GM12875 (cell line): Measurements from ENCODE around the gene PLCB3.

Experiments used
- H3K4me3 ChIP-seq: one replicate; pipeline ENCODE4 v1.5.1; 2011; ENCODE audit warnings: low read depth, low read length, control low read depth
- TF ChIP-seq, protein P1 (sequence below): IDR thresholded peaks from 2 replicates; pipeline ENCODE4 v1.5.1; 2011; ENCODE audit warnings: low read depth, mild to moderate bottlenecking, control low read depth, inconsistent platforms, low read length, moderate library complexity, borderline replicate concordance; ENCODE audit not compliant: insufficient read depth

PLCB3 gene

DNA sequence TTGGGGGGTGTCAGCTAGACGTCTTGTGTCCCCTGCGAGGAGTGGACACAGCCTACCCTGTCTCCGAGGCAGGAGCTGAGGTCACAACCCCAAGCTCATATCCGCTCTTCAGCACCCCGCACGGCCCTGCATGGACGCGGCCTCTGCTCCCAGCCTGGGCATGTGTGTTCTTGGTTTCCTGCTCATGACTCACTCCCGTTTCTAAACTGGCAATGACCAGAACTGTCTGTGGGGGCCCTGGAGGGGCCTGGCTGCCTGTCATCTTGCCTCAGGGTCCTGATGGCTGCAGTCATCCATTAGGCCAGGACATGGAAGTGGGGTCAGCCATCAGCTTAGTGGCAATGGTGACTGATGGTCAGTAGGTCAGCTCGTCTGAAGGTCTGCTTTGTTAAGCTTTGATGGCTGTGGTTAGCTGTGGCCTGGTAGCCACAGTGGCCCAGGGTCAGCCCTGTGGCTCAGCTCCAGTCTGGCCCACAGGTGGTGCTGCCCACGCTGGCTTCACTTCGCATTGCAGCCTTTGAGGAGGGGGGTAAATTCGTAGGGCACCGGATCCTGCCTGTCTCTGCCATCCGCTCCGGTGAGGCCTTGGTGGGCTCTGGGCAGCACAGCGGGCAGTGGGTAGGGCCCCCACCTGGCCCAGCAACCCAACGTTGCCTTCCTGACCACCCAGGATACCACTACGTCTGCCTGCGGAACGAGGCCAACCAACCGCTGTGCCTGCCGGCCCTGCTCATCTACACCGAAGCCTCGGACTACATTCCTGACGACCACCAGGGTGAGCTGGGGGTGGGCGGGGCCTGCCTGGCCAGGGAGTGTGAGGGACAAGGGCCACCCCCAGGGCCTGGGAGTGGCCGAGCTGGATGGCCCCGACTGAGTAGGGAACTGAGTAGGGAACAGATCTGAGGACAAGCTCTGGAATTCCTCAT is 12.0 kb downstream of the PLCB3 start:
- TF ChIP-seq, protein P1, sequence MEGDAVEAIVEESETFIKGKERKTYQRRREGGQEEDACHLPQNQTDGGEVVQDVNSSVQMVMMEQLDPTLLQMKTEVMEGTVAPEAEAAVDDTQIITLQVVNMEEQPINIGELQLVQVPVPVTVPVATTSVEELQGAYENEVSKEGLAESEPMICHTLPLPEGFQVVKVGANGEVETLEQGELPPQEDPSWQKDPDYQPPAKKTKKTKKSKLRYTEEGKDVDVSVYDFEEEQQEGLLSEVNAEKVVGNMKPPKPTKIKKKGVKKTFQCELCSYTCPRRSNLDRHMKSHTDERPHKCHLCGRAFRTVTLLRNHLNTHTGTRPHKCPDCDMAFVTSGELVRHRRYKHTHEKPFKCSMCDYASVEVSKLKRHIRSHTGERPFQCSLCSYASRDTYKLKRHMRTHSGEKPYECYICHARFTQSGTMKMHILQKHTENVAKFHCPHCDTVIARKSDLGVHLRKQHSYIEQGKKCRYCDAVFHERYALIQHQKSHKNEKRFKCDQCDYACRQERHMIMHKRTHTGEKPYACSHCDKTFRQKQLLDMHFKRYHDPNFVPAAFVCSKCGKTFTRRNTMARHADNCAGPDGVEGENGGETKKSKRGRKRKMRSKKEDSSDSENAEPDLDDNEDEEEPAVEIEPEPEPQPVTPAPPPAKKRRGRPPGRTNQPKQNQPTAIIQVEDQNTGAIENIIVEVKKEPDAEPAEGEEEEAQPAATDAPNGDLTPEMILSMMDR = no peak
- no peak overlapping the region for H3K4me3 ChIP-seq

DNA sequence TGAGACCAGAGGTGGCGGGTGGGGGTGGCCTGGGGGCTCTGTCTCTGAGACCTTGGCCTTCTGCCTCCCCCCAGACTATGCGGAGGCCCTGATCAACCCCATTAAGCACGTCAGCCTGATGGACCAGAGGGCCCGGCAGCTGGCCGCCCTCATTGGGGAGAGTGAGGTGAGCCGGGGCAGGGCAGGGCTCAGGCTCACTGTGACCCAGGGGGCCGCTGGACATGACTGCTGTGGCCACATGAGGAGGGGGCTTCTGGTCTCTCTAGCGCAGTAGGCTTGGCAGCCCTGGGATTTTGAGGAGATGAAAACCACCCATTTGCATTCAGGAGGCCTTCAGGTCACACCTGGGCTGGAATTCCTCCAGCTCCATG is 12.6 kb downstream of the PLCB3 start:
- TF ChIP-seq, protein P1 = no peak
- no peak overlapping the region for H3K4me3 ChIP-seq

DNA sequence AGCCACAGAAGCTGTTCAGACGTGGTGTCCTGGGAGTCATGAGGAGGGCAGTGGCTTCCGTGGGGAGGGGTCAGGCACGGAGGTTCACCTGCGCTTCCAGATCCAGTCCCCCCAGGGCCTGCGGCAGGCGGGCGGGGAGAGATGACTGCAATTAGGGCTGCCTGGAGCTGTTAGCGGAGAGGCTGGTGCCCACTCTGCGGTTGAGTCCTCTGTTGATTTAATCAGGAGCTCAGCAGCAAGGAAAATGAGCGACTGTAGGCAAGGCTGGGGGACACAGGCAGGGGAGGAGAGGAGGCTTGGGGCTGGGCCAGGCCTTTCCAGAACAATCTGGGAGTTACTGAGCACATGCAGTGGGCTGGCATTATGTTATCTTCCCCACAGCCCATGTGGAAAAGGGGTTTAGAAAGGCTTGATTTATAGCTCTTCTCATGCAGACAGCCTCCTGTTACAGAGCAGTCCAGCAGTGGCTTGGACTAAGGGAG is 13.1 kb downstream of the PLCB3 start:
- no peak overlapping the region for H3K4me3 ChIP-seq

DNA sequence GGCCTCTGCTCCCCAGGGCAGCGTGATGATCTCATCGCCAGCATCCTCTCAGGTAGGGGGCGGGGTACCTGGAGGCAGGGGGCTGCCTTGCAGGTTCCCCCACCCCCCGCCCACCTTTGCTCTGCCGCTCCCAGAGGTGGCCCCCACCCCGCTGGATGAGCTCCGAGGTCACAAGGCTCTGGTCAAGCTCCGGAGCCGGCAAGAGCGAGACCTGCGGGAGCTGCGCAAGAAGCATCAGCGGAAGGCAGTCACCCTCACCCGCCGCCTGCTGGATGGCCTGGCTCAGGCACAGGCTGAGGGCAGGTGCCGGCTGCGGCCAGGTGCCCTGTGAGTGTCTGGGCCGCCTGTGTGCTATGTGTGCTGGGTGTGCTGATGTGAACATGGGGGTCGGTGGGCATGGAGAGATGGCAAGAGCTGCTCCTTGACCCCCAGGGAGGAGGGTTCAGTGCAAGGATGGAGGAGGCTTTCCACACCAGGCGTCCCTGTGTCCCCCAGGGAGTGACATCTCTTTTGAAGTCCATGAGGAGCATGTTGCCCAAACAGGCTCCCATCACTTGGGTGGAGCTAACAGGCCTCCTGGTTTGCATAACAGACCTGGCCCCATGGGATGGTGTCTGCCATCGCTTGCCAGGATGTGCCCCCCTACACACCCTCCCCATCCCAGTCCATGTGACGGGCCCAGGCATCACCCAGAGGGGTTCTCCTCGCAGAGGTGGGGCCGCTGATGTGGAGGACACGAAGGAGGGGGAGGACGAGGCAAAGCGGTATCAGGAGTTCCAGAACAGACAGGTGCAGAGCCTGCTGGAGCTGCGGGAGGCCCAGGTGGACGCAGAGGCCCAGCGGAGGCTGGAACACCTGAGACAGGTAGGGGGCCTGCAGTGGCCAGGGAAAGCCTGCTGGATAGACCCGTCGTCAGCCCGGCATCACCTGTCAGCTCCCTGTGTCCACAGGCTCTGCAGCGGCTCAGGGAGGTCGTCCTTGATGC is 14.1 kb downstream of the PLCB3 start:
- TF ChIP-seq, protein P1 = no peak
- no peak overlapping the region for H3K4me3 ChIP-seq

More for the DNA sequence above, 13.1 kb downstream of the PLCB3 start:
- TF ChIP-seq, protein P1 = no peak

DNA sequence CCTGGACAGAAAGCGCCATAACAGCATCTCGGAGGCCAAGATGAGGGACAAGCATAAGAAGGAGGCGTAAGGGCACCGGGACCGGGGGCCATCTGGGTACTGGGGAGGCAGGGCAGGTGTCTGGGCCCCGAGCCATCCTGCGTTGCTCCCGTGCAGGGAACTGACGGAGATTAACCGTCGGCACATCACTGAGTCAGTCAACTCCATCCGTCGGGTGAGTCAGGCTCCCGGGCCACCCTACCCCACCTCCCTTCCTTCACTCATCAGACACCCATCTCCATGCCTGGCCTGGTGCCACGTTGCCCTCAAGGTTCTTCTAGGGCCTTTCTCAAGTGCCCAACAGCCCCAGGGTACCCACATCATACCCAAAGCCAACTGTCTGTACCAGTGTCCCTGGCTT is 15.0 kb downstream of the PLCB3 start:
- no peak overlapping the region for H3K4me3 ChIP-seq
- TF ChIP-seq, protein P1 = no peak

DNA sequence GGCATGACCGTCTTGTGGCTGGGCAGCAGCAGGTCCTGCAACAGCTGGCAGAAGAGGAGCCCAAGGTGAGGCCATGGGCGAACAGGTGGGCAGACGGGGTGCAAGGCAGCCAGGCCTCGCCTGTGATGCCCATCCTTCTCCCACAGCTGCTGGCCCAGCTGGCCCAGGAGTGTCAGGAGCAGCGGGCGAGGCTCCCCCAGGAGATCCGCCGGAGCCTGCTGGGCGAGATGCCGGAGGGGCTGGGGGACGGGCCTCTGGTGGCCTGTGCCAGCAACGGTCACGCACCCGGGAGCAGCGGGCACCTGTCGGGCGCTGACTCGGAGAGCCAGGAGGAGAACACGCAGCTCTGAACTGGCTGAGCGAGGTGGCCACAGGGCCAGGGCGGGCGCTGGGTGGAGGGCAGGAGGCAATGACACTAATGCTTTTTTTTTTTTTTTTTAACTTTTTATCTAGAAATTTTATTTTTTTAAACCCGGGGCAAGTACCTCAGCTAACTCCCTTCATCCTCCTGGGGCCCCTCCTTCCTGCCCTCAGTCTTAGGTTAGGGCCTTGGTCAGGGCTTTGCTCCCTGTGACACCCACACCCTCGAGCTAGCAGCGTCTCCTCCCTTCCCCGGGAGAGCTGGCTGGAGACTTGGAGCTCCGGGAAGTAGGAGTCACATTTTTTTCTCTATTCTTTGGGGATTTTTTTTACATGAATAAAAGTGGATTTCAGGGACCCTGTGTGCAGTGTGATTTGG is 16.0 kb downstream of the PLCB3 start:
- H3K4me3 ChIP-seq = no peak overlapping the region
- TF ChIP-seq, protein P1 = no peak
